GM12892 (cell line): ENCODE data around the gene PEX14.

Source experiments
- DNase-seq: peaks from one replicate; pipeline ENCODE4 v3.0.0; 2011; ENCODE audit not compliant: insufficient read length
- FAIRE-seq: peaks from 2 replicates; lab custom pipeline; 2011; peaks lifted over from hg19 to GRCh38; lab: Jason Lieb, UNC
- POLR2A ChIP-seq: IDR thresholded peaks from 2 replicates; pipeline ENCODE4 v1.6.1; 2011; ENCODE audit warnings: low read depth, low read length, control low read depth
- POLR2AphosphoS5 ChIP-seq: IDR thresholded peaks from 2 replicates; pipeline ENCODE4 v1.6.1; 2011; ENCODE audit warnings: low read depth, low read length, control low read depth
- TAF1 ChIP-seq: IDR thresholded peaks from 2 replicates; pipeline ENCODE4 v1.6.1; 2011; ENCODE audit warnings: low read depth, mild to moderate bottlenecking, control low read depth, low read length, borderline replicate concordance

The PEX14 gene

GRCh38 chr1:10610901-10611600 is 136.3 kb downstream of the PEX14 start:
- no peak for DNase-seq
- TF ChIP-seq TAF1 (no peak), POLR2AphosphoS5 (no peak), POLR2A (no peak)
- no peak for FAIRE-seq

GRCh38 chr1:10612436-10613160 is 137.8 kb downstream of the PEX14 start:
- no peak for DNase-seq
- no peak for FAIRE-seq

GRCh38 chr1:10613340-10613739 is 138.6 kb downstream of the PEX14 start:
- TF ChIP-seq POLR2AphosphoS5 (no peak), POLR2A (no peak), TAF1 (no peak)
- DNase-seq (no peak), FAIRE-seq (no peak)

More at GRCh38 chr1:10612436-10613160, 137.8 kb downstream of the PEX14 start:
- TF ChIP-seq TAF1 (no peak), POLR2AphosphoS5 (no peak), POLR2A (no peak)

- TF ChIP-seq POLR2AphosphoS5: no peak
- TF ChIP-seq TAF1: no peak
- no peak for TF ChIP-seq POLR2A
- no peak for DNase-seq
- no peak for FAIRE-seq
These were observed 139.1 kb downstream of the PEX14 start for GRCh38 chr1:10613861-10614260.

- DNase-seq: no peak
- TF ChIP-seq POLR2AphosphoS5 (no peak), POLR2A (no peak), TAF1 (no peak)
- no peak for FAIRE-seq
These were observed 139.9 kb downstream of the PEX14 start for GRCh38 chr1:10614377-10615225.

GRCh38 chr1:10615332-10615731 is 140.6 kb downstream of the PEX14 start:
- DNase-seq (no peak), FAIRE-seq (no peak)
- TF ChIP-seq POLR2A (no peak), POLR2AphosphoS5 (no peak), TAF1 (no peak)

- no peak for FAIRE-seq
- DNase-seq: no peak
- TF ChIP-seq TAF1: no peak
- no peak for TF ChIP-seq POLR2A
- no peak for TF ChIP-seq POLR2AphosphoS5
These were observed 141.4 kb downstream of the PEX14 start for GRCh38 chr1:10615932-10616671.

- no peak for FAIRE-seq
- TF ChIP-seq POLR2A: no peak
- no peak for TF ChIP-seq TAF1
- no peak for TF ChIP-seq POLR2AphosphoS5
These were observed 141.9 kb downstream of the PEX14 start for GRCh38 chr1:10616696-10617095.

GRCh38 chr1:10617318-10617717 is 142.6 kb downstream of the PEX14 start:
- DNase-seq (no peak), FAIRE-seq (no peak)
- TF ChIP-seq POLR2AphosphoS5: no peak

More at GRCh38 chr1:10616696-10617095, 141.9 kb downstream of the PEX14 start:
- DNase-seq: no peak

- FAIRE-seq (no peak), DNase-seq (no peak)
- TF ChIP-seq POLR2A: no peak
- no peak for TF ChIP-seq POLR2AphosphoS5
- TF ChIP-seq TAF1: no peak
These were observed 143.5 kb downstream of the PEX14 start for GRCh38 chr1:10617931-10618885.
